KG1 (cell line): Measurements from ENCODE around the gene TMEM247.

Source experiments
- DNase-seq: peaks from one replicate; lab custom pipeline; 2025; lab: John Stamatoyannopoulos, UW

TMEM247 gene

GRCh38 chr2:46479265-46479664, at the start of gene TMEM247:
TMEM247 (plus strand) TSS chr2:46479565.
- DNase-seq: no peak

- DNase-seq: no peak
Observed at GRCh38 chr2:46430413-46430812, 49.0 kb upstream of the TMEM247 start.

- DNase-seq: no peak
Observed at GRCh38 chr2:46430992-46431391, 48.4 kb upstream of the TMEM247 start.

GRCh38 chr2:46431481-46432235, 47.7 kb upstream of the TMEM247 start:
- DNase-seq: no peak

- DNase-seq: no peak
Observed at GRCh38 chr2:46434851-46435273, 44.5 kb upstream of the TMEM247 start.

- DNase-seq: no peak
Observed at GRCh38 chr2:46435353-46435752, 44.0 kb upstream of the TMEM247 start.

- DNase-seq: no peak
Observed at GRCh38 chr2:46435796-46436360, 43.5 kb upstream of the TMEM247 start.

- no peak for DNase-seq
Observed at GRCh38 chr2:46436800-46437199, 42.6 kb upstream of the TMEM247 start.

- no peak for DNase-seq
Observed at GRCh38 chr2:46438102-46438501, 41.3 kb upstream of the TMEM247 start.

GRCh38 chr2:46438794-46439193, 40.6 kb upstream of the TMEM247 start:
- DNase-seq: no peak

GRCh38 chr2:46439582-46439981, 39.8 kb upstream of the TMEM247 start:
- DNase-seq: no peak

GRCh38 chr2:46441838-46442712, 37.3 kb upstream of the TMEM247 start:
- DNase-seq: no peak

- no peak for DNase-seq
Observed at GRCh38 chr2:46444732-46445131, 34.6 kb upstream of the TMEM247 start.

- no peak for DNase-seq
Observed at GRCh38 chr2:46445556-46445955, 33.8 kb upstream of the TMEM247 start.

- no peak for DNase-seq
Observed at GRCh38 chr2:46446871-46447568, 32.3 kb upstream of the TMEM247 start.

GRCh38 chr2:46447649-46448048, 31.7 kb upstream of the TMEM247 start:
- DNase-seq: no peak

GRCh38 chr2:46448111-46448510, 31.3 kb upstream of the TMEM247 start:
- DNase-seq: no peak

GRCh38 chr2:46448641-46449040, 30.7 kb upstream of the TMEM247 start:
- DNase-seq: no peak

GRCh38 chr2:46449700-46450099, 29.7 kb upstream of the TMEM247 start:
- no peak for DNase-seq

- no peak for DNase-seq
Observed at GRCh38 chr2:46451131-46451711, 28.1 kb upstream of the TMEM247 start.

- DNase-seq: no peak
Observed at GRCh38 chr2:46456789-46457188, 22.6 kb upstream of the TMEM247 start.
